Panc1 (cell line): Measurements from ENCODE around the gene AHSG.

Experiments used
- CTCF ChIP-seq: fragments of 450-650 bp; IDR thresholded peaks from 2 replicates; pipeline ENCODE4 v1.5.1; 2017; ENCODE audit warnings: mild to moderate bottlenecking
- POLR2AphosphoS5 ChIP-seq: IDR thresholded peaks from 2 replicates; pipeline ENCODE4 v1.6.1; 2012; ENCODE audit warnings: mild to moderate bottlenecking, low read depth, low read length, moderate library complexity
- REST ChIP-seq, 2 experiments: IDR thresholded peaks; 2 replicates each; pipeline ENCODE4 v1.6.1; 2011 to 2012; ENCODE audit warnings: low read depth in 2 of 2, control low read depth in 1 of 2, low read length in 1 of 2, mild to moderate bottlenecking in 1 of 2, moderate library complexity in 1 of 2; ENCODE audit not compliant: insufficient read depth in 1 of 2
- TCF7L2 ChIP-seq: IDR thresholded peaks from 2 replicates; pipeline ENCODE4 v1.6.1; 2011; ENCODE audit warnings: mild to moderate bottlenecking, low read depth, low read length, inconsistent platforms

GRCh38 chr3:186618318-186618938 is 5.6 kb downstream of the AHSG start:
- TF ChIP-seq TCF7L2 (no peak), CTCF (no peak), POLR2AphosphoS5 (no peak), REST (IDR thresholded peaks at IDR 0.05; ENCODE audit: insufficient read depth in 1 of 2, low read depth in 2 of 2, low read length in 1 of 2) (no peak)
